ENCODE results near the gene SLC6A12. TPM values are rescaled to one million over a fixed set of nuclear protein-coding genes. Genes with fewer than 3 reads are reported as not detected.
A peak's percentile ranks its signal among the peaks of the same experiment; 100 is the strongest.

The SLC6A12 gene
- total and polyA plus RNA-seq, 7 donors, result 0.07 to 0.90 (median 0.30) TPM

DNA sequence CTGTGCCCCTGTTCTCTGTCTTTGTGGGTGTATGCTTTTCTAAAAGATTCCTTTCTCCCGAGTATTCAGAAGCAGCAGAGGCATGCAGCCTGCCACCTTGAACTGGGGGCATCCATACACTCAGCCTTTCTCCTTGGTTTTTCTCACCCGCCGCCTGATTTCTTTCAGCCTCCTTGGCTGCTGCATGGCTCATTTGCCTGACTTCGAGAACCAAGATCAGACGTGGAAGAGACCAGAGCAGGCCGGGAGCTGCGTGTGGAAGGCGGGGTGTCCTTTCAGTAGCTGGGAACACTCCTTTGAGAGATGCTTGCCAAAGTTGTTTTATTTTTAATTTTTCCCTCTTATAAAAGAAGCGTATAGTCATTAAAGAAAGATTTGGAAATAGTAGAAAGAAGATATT lies 53.1 kb downstream of the SLC6A12 start:
- no peak overlapping the region for H3K4me3 ChIP-seq
- peaks cover 0 to 23% (median 4%) of the 10 kb centered on the region in 3 donors for H3K27me3 ChIP-seq (ENCODE audit: insufficient read depth in 3 of 3, low read length in 2 of 3)
- no peak overlapping the region for H3K27ac ChIP-seq
- H3K9me3 ChIP-seq, result no peaks in the 10 kb centered on the region
- no peak for DNase-seq
- 62 to 79% (median 62%) methylated on average over 9 of the region's 9 CpGs for WGBS, 3 donors
- intact Hi-C loops (cut with DNase I), result no loop called here
- no peak for ATAC-seq
- TF ChIP-seq, protein P1, sequence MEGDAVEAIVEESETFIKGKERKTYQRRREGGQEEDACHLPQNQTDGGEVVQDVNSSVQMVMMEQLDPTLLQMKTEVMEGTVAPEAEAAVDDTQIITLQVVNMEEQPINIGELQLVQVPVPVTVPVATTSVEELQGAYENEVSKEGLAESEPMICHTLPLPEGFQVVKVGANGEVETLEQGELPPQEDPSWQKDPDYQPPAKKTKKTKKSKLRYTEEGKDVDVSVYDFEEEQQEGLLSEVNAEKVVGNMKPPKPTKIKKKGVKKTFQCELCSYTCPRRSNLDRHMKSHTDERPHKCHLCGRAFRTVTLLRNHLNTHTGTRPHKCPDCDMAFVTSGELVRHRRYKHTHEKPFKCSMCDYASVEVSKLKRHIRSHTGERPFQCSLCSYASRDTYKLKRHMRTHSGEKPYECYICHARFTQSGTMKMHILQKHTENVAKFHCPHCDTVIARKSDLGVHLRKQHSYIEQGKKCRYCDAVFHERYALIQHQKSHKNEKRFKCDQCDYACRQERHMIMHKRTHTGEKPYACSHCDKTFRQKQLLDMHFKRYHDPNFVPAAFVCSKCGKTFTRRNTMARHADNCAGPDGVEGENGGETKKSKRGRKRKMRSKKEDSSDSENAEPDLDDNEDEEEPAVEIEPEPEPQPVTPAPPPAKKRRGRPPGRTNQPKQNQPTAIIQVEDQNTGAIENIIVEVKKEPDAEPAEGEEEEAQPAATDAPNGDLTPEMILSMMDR (IDR thresholded peaks at IDR 0.05), result no peak
- H3K4me1 ChIP-seq, result no peaks in the 10 kb centered on the region
- no peaks in the 10 kb centered on the region for H3K36me3 ChIP-seq (ENCODE audit: insufficient read depth in 1 of 2, low read depth in 1 of 2)

DNA sequence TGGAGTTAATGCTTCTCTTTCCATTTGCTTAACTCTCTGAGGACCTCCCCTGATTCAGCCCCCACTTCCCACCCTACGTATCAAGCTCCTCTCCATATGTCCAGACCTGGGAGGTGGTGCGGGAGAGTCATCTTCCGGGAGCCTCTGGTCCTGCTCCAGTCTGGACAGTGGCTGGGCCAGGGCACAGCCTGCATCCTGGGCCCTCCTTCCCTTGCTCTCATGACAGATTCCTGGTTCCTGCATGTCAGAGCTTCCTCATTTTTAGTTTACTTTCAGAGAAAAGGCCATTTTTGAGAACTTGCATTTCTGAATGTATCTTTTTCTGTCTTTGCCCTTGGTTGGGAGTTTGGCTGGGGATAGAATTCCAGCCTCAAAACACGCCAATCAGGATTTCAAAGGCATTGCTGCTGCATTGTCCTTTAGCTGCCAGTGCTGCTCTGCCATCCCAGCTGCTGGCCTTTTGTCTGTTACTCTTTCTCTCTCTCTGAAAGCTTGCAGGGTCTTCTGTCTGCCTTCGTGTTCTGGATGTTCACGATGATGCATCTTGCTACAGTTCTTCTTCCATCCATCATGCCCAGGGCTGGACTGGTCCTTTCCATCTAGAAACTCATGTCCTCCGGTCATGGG lies 54.7 kb downstream of the SLC6A12 start:
- TF ChIP-seq, protein P1 (IDR thresholded peaks at IDR 0.05), result no peak
- DNase-seq (peak in 1 of 2 donors; percentile 40), ATAC-seq (no peak)
- no peaks in the 10 kb centered on the region for H3K4me1 ChIP-seq
- peaks cover 0 to 17% (median 5%) of the 10 kb centered on the region in 3 donors for H3K27me3 ChIP-seq (ENCODE audit: insufficient read depth in 3 of 3, low read length in 2 of 3)
- intact Hi-C loops (cut with DNase I), result no loop called here
- H3K36me3 ChIP-seq (ENCODE audit: insufficient read depth in 1 of 2, low read depth in 1 of 2), result no peaks in the 10 kb centered on the region
- H3K9me3 ChIP-seq, result no peaks in the 10 kb centered on the region
- no peak overlapping the region for H3K4me3 ChIP-seq
- WGBS, 3 donors, result 54 to 69% (median 59%) methylated on average over 7 of the region's 7 CpGs
- H3K27ac ChIP-seq, result no peak overlapping the region

DNA sequence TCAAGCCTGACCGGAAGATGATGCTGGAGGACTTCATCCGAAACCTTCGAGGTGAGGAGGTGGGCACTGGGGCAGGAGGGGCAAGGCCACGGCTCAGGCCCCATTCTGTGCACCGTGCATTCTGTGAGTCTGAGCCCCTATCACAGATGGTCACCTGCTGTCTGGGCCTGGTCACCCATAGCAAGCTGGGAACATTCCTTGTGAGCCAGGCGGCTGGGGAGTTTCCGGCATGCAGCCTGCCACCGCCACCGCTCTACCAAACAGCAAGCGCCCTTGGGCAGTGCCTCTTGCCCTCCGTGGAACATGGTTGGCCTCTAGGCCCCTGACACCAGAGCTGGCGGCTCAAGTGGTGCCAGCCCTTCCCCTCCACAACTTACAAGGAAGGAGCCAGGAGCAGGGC lies 56.3 kb downstream of the SLC6A12 start:
- WGBS, 3 donors, result 84 to 88% (median 86%) methylated on average over 12 of the region's 12 CpGs

DNA sequence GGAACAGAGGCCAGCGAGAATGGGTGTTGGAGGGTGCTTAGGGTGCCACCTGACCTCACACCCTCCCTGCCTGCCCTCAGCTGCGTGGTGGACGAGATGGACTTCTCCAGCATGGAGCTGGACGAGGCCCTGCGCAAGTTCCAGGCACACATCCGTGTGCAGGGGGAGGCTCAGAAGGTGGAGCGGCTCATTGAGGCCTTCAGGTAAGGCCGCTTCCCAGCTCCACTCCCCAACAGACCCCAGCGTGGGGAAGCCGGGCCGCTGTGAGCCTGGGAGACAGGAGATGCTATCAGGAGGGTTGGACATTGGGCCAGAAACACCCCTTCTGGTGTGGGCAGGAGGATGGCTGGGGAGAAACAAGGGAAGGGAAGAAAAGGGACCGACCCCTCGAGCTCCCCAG lies 57.0 kb downstream of the SLC6A12 start:
- no peak overlapping the region for H3K27ac ChIP-seq
- H3K9me3 ChIP-seq, result no peaks in the 10 kb centered on the region
- intact Hi-C loops (cut with DNase I), result no loop called here
- peaks cover 0 to 8% (median 5%) of the 10 kb centered on the region in 3 donors for H3K27me3 ChIP-seq (ENCODE audit: insufficient read depth in 3 of 3, low read length in 2 of 3)
- H3K4me1 ChIP-seq, result no peaks in the 10 kb centered on the region
- DNase-seq (no peak), ATAC-seq (no peak)
- 86 to 90% (median 87%) methylated on average over 13 of the region's 13 CpGs for WGBS, 3 donors
- TF ChIP-seq, protein P1 (IDR thresholded peaks at IDR 0.05), result no peak
- no peaks in the 10 kb centered on the region for H3K36me3 ChIP-seq (ENCODE audit: insufficient read depth in 1 of 2, low read depth in 1 of 2)
- H3K4me3 ChIP-seq, result no peak overlapping the region

More for the DNA sequence above, 56.3 kb downstream of the SLC6A12 start:
- Histone ChIP-seq H3K4me3 (no peak overlapping the region), H3K36me3 (ENCODE audit: insufficient read depth in 1 of 2, low read depth in 1 of 2) (no peaks in the 10 kb centered on the region), H3K9me3 (no peaks in the 10 kb centered on the region), H3K27me3 (ENCODE audit: insufficient read depth in 3 of 3, low read length in 2 of 3) (peaks cover 0 to 8% (median 5%) of the 10 kb centered on the region in 3 donors), H3K27ac (no peak overlapping the region), H3K4me1 (no peaks in the 10 kb centered on the region)
- TF ChIP-seq, protein P1 (IDR thresholded peaks at IDR 0.05), result no peak
- intact Hi-C loops (cut with DNase I), result no loop called here
- no peak for DNase-seq
- ATAC-seq, result no peak

DNA sequence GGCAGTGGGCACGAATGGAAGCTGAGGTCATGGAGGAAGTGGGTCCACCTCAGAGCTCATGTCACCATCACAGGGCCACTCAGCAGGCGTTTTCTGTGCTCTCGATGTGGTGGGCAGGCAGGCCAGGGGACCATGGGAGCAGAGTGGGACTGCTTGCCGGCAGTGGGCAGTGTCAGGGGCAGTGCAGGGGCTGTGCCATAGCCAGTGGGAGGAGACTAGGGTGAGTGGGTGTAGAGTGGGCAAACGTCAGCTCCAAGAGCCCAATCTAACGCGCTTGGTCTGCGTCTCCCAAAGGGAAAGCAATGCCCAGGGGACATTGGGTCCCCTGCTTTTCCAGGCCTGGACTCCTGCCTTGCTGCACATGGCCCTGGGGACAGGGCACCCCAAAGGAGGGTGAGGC lies 58.3 kb downstream of the SLC6A12 start:
- Histone ChIP-seq H3K36me3 (ENCODE audit: insufficient read depth in 1 of 2, low read depth in 1 of 2) (no peaks in the 10 kb centered on the region), H3K27me3 (ENCODE audit: insufficient read depth in 3 of 3, low read length in 2 of 3) (peaks cover 0 to 8% (median 5%) of the 10 kb centered on the region in 3 donors), H3K27ac (no peak overlapping the region), H3K9me3 (no peaks in the 10 kb centered on the region), H3K4me1 (no peaks in the 10 kb centered on the region), H3K4me3 (no peak overlapping the region)
- WGBS, 3 donors, result 79 to 82% (median 81%) methylated on average over 8 of the region's 8 CpGs
- DNase-seq, result no peak
- ATAC-seq, result no peak
- intact Hi-C loops (cut with DNase I), result no loop called here
- TF ChIP-seq, protein P1 (IDR thresholded peaks at IDR 0.05), result no peak
